ENCODE data around the gene PATJ. TPM values are rescaled to one million over a fixed set of nuclear protein-coding genes. Genes with fewer than 3 reads are reported as not detected.

The PATJ gene
- total RNA-seq, 1 experiment from 2014 or later, result 48.8 TPM

GRCh38 chr1:62068978-62069377 lies 326.7 kb downstream of the PATJ start:
- DNase-seq (ENCODE audit: low read depth, low spot score), result no peak
- Histone ChIP-seq H3K4me3 (replicated peaks in 1 of 2; ENCODE audit: low read depth in 1 of 2, low read length in 2 of 2) (no peak overlapping the region), H3K9me3 (ENCODE audit: control insufficient read depth in 1 of 2, insufficient read depth in 1 of 2, low read depth in 1 of 2, low read length in 2 of 2) (no peaks in the 10 kb centered on the region), H3K27ac (ENCODE audit: low read depth, low read length) (no peak overlapping the region), H3K4me1 (ENCODE audit: control insufficient read depth in 1 of 2, insufficient read depth in 2 of 2, low read length in 2 of 2) (peaks cover 0 to 5% of the 10 kb centered on the region in 2 experiments; a peak in 1 of 4 replicates), H3K4me2 (ENCODE audit: low read length) (no peak overlapping the region), H4K20me1 (ENCODE audit: insufficient read depth) (no peaks in the 10 kb centered on the region), H3K9ac (ENCODE audit: low read length) (no peak overlapping the region), H3K36me3 (ENCODE audit: control insufficient read depth in 1 of 2, insufficient read depth in 2 of 2, low read length in 2 of 2) (no peaks in the 10 kb centered on the region; a peak in 2 of 4 replicates), H3K79me2 (ENCODE audit: insufficient read depth, low read length) (no peaks in the 10 kb centered on the region), H2AFZ (ENCODE audit: low read depth, low read length, poor library complexity, severe bottlenecking) (no peak overlapping the region), H3K27me3 (ENCODE audit: insufficient read depth, low read length) (no peaks in the 10 kb centered on the region), H3K9me2 (ENCODE audit: insufficient read depth) (no peaks in the 10 kb centered on the region)
- no TSS peak for BruUV-seq (replicated peaks)
- TF ChIP-seq FOSL1 (IDR thresholded peaks at IDR 0.05; ENCODE audit: low read depth) (no peak), CTCF (IDR thresholded peaks at IDR 0.05 in 2 of 3, conservative IDR thresholded peaks at IDR 0.05 in 1 of 3; ENCODE audit: borderline replicate concordance in 1 of 3, insufficient read depth in 1 of 3, low read depth in 2 of 3, low read length in 2 of 3) (no peak), EGR1 (IDR thresholded peaks at IDR 0.05; ENCODE audit: low read depth) (no peak), CEBPB (IDR thresholded peaks at IDR 0.05; ENCODE audit: low read depth) (no peak), SIN3A (IDR thresholded peaks at IDR 0.05; ENCODE audit: low read depth) (no peak), SP1 (IDR thresholded peaks at IDR 0.05; ENCODE audit: low read depth) (no peak), ATF3 (IDR thresholded peaks at IDR 0.05) (no peak), REST (IDR thresholded peaks at IDR 0.05; ENCODE audit: low read depth) (no peak), POLR2AphosphoS5 (IDR thresholded peaks at IDR 0.05; ENCODE audit: low read depth, low read length) (no peak), SRF (IDR thresholded peaks at IDR 0.05; ENCODE audit: low read depth) (no peak), YY1 (IDR thresholded peaks at IDR 0.05; ENCODE audit: extremely low read depth, insufficient replicate concordance, low read depth, low read length) (no peak), ELF1 (IDR thresholded peaks at IDR 0.05; ENCODE audit: borderline replicate concordance, low read depth) (no peak), ZFX (IDR thresholded peaks at IDR 0.05) (no peak), POLR2A (IDR thresholded peaks at IDR 0.05; ENCODE audit: borderline replicate concordance, extremely low read depth, insufficient read depth, insufficient read length) (no peak), TCF7L2 (IDR thresholded peaks at IDR 0.05; ENCODE audit: borderline replicate concordance, extremely low read depth, insufficient read depth, insufficient read length) (no peak), EZH2phosphoT487 (IDR thresholded peaks at IDR 0.05; ENCODE audit: borderline replicate concordance) (no peak), EZH2 (IDR thresholded peaks at IDR 0.05) (no peak)
- RAD21 ChIA-PET (ENCODE audit: low non-redundant PET in 1 of 2, low total read pairs in 2 of 2, uncharacterized antibody in 2 of 2, unreplicated experiment in 2 of 2), result no interaction called here
- no peak for ATAC-seq
- intact Hi-C loops (cut with micrococcal nuclease), result no loop called here
- CTCF ChIA-PET, result no interaction called here
- POLR2A ChIA-PET, result no interaction called here
